Activated CD4-positive, alpha-beta T cell treated with anti-CD3 and anti-CD28 coated beads for 1 hour (primary cell): ENCODE measurements around the gene LPP.

Experiments
- DNase-seq: peaks from one replicate; pipeline ENCODE4 v3.0.0-alpha.2; 2020

The LPP gene

DNA sequence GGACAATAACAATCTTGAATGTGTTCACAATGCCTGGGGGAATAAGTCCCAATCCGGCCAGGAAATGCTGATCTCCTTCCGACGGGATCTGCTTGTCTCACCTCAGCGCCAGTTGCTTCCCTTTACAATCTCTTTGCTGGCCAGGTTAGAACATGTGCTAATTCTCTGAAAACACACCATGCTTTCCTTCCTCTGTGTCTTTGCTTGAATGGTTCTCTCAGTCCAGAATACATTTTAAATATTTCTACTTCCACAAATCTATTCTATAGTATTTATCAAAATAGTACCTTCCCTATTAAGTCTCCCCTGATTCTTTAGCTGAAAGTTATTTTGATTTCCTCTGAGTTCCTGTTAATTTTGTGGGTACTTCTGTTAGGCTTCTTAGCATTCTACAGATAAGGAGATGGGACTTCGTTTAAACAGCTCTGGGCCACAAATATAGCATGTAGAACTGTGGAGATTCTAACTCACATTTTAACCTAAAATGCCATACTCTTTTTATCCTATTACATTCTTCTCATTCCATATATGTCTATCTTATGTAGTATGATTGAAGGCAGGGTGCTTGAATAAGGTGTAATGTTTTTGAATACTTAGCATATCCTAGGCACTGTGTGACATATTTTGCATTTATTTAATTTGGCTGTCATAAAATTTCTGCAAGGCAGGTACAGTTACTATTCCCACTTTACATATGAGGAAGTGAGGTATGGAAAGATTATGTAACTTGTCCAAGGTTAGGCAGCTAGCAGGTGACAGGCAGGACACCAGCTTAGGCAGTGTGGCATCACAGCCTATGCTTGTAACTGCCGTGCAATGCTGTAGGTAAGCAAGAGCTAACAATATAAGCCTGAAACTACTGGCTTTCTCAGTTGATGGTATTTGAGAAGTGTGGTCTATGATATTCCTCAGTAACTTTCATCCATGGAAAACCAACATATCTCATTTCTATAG, 299.8 kb downstream of the LPP start:
- no peak for DNase-seq

- no peak for DNase-seq
Observed at GRCh38 chr3:188455748-188456147, 301.8 kb downstream of the LPP start.

- DNase-seq, result no peak
Observed at GRCh38 chr3:188458756-188459155, 304.8 kb downstream of the LPP start.

- DNase-seq, result no peak
Observed at GRCh38 chr3:188465311-188465710, 311.4 kb downstream of the LPP start.

- DNase-seq, result no peak
Observed at GRCh38 chr3:188468196-188468595, 314.2 kb downstream of the LPP start.

GRCh38 chr3:188468662-188469061, 314.7 kb downstream of the LPP start:
- DNase-seq, result no peak

- no peak for DNase-seq
Observed at GRCh38 chr3:188469228-188469885, 315.4 kb downstream of the LPP start.

GRCh38 chr3:188470508-188471130, 316.7 kb downstream of the LPP start:
- no peak for DNase-seq

GRCh38 chr3:188471723-188472122, 317.8 kb downstream of the LPP start:
- DNase-seq, result no peak

DNA sequence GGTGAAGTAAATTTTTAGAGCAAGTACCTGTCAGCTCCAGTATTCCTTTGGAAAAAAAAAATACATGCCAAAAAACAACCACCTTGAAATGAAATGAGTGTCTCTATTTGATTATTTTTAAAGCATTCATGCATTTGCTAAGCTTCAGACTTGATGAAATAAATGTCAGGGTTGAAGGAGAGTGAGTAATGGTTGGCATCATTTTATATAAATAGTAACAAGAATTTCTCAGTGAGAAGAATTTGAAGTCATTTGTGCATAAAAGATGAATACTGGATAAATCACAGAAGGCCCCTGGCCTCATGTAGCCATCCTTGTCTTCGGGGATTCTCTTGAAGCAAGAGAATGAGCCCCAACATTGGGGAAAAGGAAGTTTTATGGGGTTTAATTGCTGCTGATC, 318.4 kb downstream of the LPP start:
- no peak for DNase-seq

- no peak for DNase-seq
Observed at GRCh38 chr3:188473045-188473444, 319.1 kb downstream of the LPP start.

DNA sequence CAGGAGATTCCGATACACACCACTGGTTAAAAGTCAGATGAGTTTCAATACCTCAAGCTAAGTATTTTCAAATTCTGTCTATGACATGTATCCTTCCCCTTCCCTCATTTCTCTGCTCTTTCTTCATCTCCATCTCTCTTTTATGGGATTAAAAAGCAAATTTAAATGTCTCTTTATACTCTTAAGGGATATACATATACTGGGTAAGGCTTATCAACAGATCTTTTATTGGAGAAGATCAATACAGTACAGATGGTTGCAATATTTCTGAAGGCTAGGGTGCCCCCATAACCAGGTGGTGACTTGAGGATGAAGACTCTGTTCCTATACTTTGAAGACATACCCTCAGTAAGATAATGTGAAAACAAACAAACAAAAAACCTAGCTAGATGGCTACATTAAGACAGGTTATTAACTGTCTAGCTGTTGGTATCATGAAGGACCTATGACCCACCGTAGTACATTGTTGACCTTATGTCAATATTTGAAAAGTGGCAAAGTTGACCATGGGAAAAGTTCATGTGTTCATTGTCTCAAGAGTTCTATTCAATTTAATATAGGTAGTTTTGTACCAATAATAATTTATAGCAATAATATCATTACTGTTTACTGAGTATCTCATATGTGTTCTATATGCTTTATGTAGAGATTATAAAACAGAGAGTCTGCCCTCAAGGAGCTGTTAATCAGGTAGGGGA, 319.8 kb downstream of the LPP start:
- no peak for DNase-seq

DNA sequence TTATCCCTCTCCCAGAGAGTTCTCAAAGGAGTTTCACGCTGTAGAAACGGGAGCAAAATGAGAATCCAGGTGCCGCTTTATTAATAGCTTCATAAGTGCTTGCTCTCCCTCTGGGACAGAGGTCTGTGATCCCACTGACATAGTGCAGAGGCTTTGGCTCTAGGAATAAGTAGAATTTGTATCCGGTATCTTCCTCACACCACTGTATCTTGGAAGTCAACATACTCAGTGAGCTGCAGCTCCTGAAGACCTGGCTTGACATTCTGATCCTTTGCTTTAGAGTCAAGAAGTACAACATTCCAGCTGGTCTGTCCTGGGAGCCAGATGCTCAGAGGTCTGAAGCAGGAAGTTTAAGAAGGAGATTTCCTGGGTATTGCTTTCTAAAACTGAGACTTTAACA, 323.0 kb downstream of the LPP start:
- no peak for DNase-seq

DNA sequence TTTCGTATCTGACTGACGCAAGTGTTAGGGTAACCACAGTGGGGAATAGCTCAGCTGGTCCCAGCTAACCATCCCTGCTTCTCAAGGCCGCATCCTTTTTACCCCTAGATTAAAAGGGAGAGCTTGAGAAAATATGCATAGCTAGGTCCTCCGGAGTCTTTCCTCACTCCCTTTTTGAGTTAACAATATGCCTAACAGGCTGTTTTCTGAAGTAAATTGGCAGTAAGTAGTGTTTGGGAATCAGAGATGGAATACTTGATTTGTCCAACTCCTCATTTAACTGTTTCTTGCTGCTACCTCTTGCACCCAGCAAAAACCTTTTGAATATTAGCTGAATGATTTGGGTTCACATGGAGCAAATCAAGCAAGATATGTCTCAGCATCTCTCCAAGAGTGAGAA, 326.1 kb downstream of the LPP start:
- DNase-seq, result no peak

- DNase-seq, result no peak
Observed at GRCh38 chr3:188482929-188483328, 329.0 kb downstream of the LPP start.

DNA sequence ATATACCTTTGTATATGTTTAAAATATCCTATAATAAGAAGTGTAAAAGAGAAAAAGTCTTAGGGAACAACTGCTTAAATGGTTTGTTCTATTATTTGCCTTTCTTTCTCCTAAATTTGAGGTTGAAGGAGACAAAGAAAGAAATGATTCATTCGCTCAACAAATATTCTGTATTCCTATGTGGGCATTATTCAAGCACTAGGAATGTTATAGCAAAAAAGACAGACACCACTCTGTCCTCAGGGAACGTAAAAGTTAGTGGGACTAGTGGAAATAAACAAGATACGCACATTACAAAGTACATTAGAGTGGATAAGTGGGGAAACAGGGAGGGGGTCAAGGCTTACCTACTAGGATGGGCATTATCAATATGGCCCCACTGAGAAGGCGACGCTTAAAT, 332.2 kb downstream of the LPP start:
- no peak for DNase-seq

DNA sequence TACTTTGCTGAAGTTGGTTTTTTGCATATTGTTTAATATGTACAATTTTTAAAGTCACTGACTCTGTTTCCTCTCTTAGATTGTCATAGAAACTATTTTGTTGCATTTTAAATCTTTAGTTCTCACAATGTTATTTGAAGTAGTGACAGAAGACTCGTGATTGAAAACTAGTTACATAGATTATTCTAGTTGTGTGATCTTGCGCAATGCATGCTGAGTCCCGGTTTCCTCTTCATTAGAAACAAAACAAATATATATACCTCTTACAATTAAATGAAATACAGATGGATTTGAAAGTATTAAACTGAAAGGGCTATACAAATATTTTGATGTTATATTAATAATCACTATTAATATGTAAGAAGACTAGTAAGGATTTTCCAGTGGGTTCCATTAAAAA, 333.0 kb downstream of the LPP start:
- DNase-seq, result no peak

GRCh38 chr3:188487652-188488051, 333.7 kb downstream of the LPP start:
- no peak for DNase-seq

DNA sequence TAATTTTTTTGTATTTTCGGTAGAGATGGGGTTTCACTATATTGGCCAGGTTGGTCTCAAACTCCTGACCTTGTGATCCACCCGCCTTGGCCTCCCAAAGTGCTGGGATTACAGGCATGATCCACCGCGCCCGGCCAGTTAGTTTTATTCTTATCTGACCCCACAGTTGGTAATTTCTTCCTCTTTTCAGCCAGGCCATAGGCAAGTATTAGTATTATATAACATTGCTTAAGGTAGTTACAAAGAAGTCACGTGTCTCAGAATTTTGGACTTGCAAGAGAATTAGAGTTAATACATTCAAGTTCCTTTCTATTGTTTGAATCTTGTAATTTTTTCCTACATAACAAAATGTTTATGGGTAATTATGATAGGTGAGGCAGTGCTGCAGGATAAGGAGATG, 334.8 kb downstream of the LPP start:
- DNase-seq, result no peak

GRCh38 chr3:188489639-188490405, 335.9 kb downstream of the LPP start:
- DNase-seq, result no peak

DNA sequence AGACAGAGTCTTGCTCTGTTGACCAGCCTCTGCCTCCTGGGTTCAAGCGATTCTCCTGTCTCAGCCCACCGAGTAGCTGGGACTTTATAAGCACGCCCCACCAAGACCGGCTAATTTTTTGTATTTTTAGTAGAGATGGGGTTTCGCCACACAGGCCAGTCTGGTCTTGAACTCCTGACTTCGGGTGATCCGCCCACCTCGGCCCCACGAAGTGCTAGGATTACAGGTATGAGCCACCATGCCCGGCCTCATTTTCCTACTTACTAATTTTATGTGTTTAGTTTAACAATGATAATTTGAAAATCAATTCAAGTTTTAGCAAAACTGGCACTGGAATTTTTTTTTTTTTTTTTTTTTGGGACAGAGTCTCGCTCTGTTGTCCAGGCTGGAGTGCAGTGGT, 336.5 kb downstream of the LPP start:
- no peak for DNase-seq

- no peak for DNase-seq
Observed at GRCh38 chr3:188491276-188491687, 337.3 kb downstream of the LPP start.
